Measurements from ENCODE around the gene HOXB2.

The HOXB2 gene

GRCh38 chr17:48551596-48552465 lies 6.9 kb upstream of the HOXB2 start:
- H3F3A ChIP-seq (ENCODE audit: control insufficient read depth, insufficient read depth) = no peaks in the 10 kb centered on the region
- no peak overlapping the region for H3K4me2 ChIP-seq (ENCODE audit: low read length)
- H3K9me2 ChIP-seq (replicated peaks; ENCODE audit: control insufficient read depth, low read length) = no peaks in the 10 kb centered on the region
- H3K79me2 ChIP-seq (ENCODE audit: control insufficient read depth, low read length) = no peaks in the 10 kb centered on the region
- no peak overlapping the region for H3K4me3 ChIP-seq (ENCODE audit: low read length)
- no peaks in the 10 kb centered on the region for H3K9me3 ChIP-seq (ENCODE audit: control insufficient read depth, insufficient read depth, low read length)
- no peaks in the 10 kb centered on the region for H4K20me1 ChIP-seq (ENCODE audit: control insufficient read depth, insufficient read depth, low read depth, low read length)
- H3K27me3 ChIP-seq (ENCODE audit: control insufficient read depth, low read length) = peaks cover 8% of the 10 kb centered on the region
- TF ChIP-seq CTCF (IDR thresholded peaks at IDR 0.05; ENCODE audit: low read depth, low read length, poor library complexity, severe bottlenecking) (no peak), EZH2phosphoT487 (IDR thresholded peaks at IDR 0.05; ENCODE audit: borderline replicate concordance, low read length) (no peak)
- no peaks in the 10 kb centered on the region for H3K4me1 ChIP-seq (ENCODE audit: control insufficient read depth, low read length)
- H3K27ac ChIP-seq (ENCODE audit: low read depth, low read length) = no peak overlapping the region
- H3K36me3 ChIP-seq (ENCODE audit: control insufficient read depth, low read length) = no peaks in the 10 kb centered on the region

- no peaks in the 10 kb centered on the region for H3K9me2 ChIP-seq (replicated peaks; ENCODE audit: control insufficient read depth, low read length)
- no peaks in the 10 kb centered on the region for H3K9me3 ChIP-seq (ENCODE audit: control insufficient read depth, insufficient read depth, low read length)
- H3K27me3 ChIP-seq (ENCODE audit: control insufficient read depth, low read length) = peaks cover 12% of the 10 kb centered on the region; the same call in 1 of the 2 replicates
- no peak overlapping the region for H3K4me3 ChIP-seq (ENCODE audit: low read length)
- no peak overlapping the region for H3K27ac ChIP-seq (ENCODE audit: low read depth, low read length)
- no peaks in the 10 kb centered on the region for H3K79me2 ChIP-seq (ENCODE audit: control insufficient read depth, low read length)
- no peaks in the 10 kb centered on the region for H3K4me1 ChIP-seq (ENCODE audit: control insufficient read depth, low read length)
- TF ChIP-seq CTCF (IDR thresholded peaks at IDR 0.05; ENCODE audit: low read depth, low read length, poor library complexity, severe bottlenecking) (no peak), EZH2phosphoT487 (IDR thresholded peaks at IDR 0.05; ENCODE audit: borderline replicate concordance, low read length) (no peak)
- H3K36me3 ChIP-seq (ENCODE audit: control insufficient read depth, low read length) = no peaks in the 10 kb centered on the region
- no peaks in the 10 kb centered on the region for H4K20me1 ChIP-seq (ENCODE audit: control insufficient read depth, insufficient read depth, low read depth, low read length)
- no peak overlapping the region for H3K4me2 ChIP-seq (ENCODE audit: low read length)
- H3F3A ChIP-seq (ENCODE audit: control insufficient read depth, insufficient read depth) = no peaks in the 10 kb centered on the region
Observed at GRCh38 chr17:48551214-48551555, 6.3 kb upstream of the HOXB2 start.

- H3K79me2 ChIP-seq (ENCODE audit: control insufficient read depth, low read length) = no peaks in the 10 kb centered on the region
- H3K4me2 ChIP-seq (ENCODE audit: low read length) = no peak overlapping the region
- H3K36me3 ChIP-seq (ENCODE audit: control insufficient read depth, low read length) = no peaks in the 10 kb centered on the region
- no peaks in the 10 kb centered on the region for H4K20me1 ChIP-seq (ENCODE audit: control insufficient read depth, insufficient read depth, low read depth, low read length)
- no peak for TF ChIP-seq CTCF (IDR thresholded peaks at IDR 0.05; ENCODE audit: low read depth, low read length, poor library complexity, severe bottlenecking)
- TF ChIP-seq EZH2phosphoT487 (IDR thresholded peaks at IDR 0.05; ENCODE audit: borderline replicate concordance, low read length) = no peak
- no peak overlapping the region for H3K4me3 ChIP-seq (ENCODE audit: low read length)
- no peaks in the 10 kb centered on the region for H3F3A ChIP-seq (ENCODE audit: control insufficient read depth, insufficient read depth)
- H3K9me2 ChIP-seq (replicated peaks; ENCODE audit: control insufficient read depth, low read length) = no peaks in the 10 kb centered on the region
- H3K9me3 ChIP-seq (ENCODE audit: control insufficient read depth, insufficient read depth, low read length) = no peaks in the 10 kb centered on the region
- H3K4me1 ChIP-seq (ENCODE audit: control insufficient read depth, low read length) = no peaks in the 10 kb centered on the region
- peaks cover 16% of the 10 kb centered on the region for H3K27me3 ChIP-seq (ENCODE audit: control insufficient read depth, low read length)
- no peak overlapping the region for H3K27ac ChIP-seq (ENCODE audit: low read depth, low read length)
Observed at GRCh38 chr17:48550502-48551213, 5.7 kb upstream of the HOXB2 start.

Data from DOHH2 (cell line).